Activated naive CD4-positive, alpha-beta T cell treated with anti-CD3 and anti-CD28 coated beads, Interleukin-2, amount 10 ng/mL, durations not matched to agents 7 days and 5 days (primary cell): ENCODE measurements around the gene RASD1.

Source experiments
- CTCF ChIA-PET: fragments of 350-600 bp; sonication (Branson Sonifier 250); formaldehyde crosslinking; loops from one replicate; lab custom pipeline; 2021; ENCODE audit warnings: antibody characterized with exemption; lab: Charles Lee
- DNase-seq: peaks from one replicate; pipeline ENCODE4 v3.0.0-alpha.2; 2020
- H3K27ac Mint-ChIP-seq: one replicate; pipeline ENCODE4 v1.8.0; 2021; ENCODE audit warnings: mild to moderate bottlenecking, moderate library complexity, mixed read lengths
- H3K27me3 Mint-ChIP-seq: one replicate; pipeline ENCODE4 v1.8.0; 2021; ENCODE audit warnings: mild to moderate bottlenecking, mixed read lengths
- H3K36me3 Mint-ChIP-seq: one replicate; pipeline ENCODE4 v1.8.0; 2021; ENCODE audit warnings: mixed read lengths
- H3K4me1 Mint-ChIP-seq: one replicate; pipeline ENCODE4 v1.8.0; 2021; ENCODE audit warnings: mixed read lengths
- H3K4me3 Mint-ChIP-seq: one replicate; pipeline ENCODE4 v1.8.0; 2021; ENCODE audit warnings: mild to moderate bottlenecking, moderate library complexity, mixed read lengths
- H3K9me3 Mint-ChIP-seq: one replicate; pipeline ENCODE4 v1.8.0; 2021; ENCODE audit warnings: mixed read lengths

The RASD1 gene

DNA sequence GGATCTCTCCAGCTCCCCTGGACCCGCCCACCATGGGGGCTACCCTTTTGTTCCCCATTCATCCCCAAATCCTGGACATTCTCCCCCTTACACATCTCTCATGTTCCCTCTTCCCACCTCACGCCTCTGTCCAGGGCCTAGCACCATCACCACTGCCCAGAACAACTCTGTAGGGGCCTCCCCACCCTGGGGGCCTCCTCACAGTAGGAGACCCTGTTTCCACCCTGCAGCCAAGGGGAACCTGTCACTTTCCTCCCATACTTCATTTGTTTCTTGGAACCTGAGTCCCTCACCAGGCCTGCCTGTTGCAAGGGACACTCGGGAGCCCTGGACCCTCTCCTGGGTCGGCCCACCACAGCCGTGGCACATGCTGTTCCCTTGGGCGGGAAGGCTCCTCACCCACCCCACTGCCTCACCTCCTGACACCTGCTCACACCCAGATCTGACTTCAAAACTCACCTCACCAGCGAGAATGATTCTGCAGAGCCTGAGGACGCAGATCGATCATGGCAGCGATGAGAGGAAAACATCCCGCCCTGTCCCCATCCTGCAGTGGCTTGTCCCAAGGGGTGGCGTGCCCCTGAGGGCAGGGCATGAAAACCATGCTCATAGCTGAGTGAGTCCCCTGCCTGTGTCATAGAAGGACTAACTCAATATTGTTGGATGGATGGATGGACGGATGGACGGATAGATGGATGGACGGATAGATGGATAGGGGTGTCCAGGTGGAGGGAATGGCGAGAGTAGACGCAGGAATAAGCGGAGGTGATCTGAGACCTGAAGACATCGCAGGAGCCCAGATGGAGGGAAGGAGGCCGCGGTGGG is 6.8 kb upstream of the RASD1 start:
- Mint-ChIP-seq H3K27ac (no peak overlapping the region), H3K27me3 (peaks cover 14% of the 10 kb centered on the region), H3K9me3 (no peaks in the 10 kb centered on the region), H3K4me3 (no peak overlapping the region), H3K4me1 (no peaks in the 10 kb centered on the region), H3K36me3 (no peaks in the 10 kb centered on the region)
- DNase-seq = no peak
- CTCF ChIA-PET = no interaction called here

DNA sequence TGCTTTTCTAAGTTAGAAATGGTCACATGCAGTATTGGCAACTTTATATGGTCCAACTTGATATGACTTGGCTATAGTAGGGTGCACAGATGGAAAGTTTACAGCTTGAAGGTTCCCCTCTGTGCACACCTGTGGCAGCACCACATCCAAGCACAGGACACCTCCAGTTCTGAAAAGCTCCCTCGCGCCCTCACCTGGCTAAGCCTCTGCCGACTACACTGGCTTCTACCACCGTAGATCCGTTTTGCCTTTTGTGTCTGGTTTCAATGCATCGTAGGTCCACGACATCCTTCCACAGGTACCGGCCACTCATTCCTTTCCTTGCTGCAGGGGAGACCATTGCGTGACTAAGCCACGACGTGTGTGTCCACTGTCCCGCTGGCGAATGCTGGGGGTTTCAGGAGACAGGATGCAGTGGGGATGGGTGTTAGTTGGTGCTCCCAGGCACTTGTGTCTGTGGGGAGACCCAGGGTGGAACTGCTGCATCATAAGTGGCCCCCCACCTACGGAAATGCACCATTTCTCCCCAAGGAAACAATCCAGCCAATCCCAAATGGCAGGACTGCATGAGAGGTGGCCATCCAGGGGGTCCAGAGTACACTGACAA is 4.9 kb upstream of the RASD1 start:
- Mint-ChIP-seq H3K4me3 (no peak overlapping the region), H3K9me3 (no peaks in the 10 kb centered on the region), H3K4me1 (peaks cover 4% of the 10 kb centered on the region), H3K36me3 (no peaks in the 10 kb centered on the region), H3K27me3 (peaks cover 27% of the 10 kb centered on the region), H3K27ac (no peak overlapping the region)
- peak; percentile 63 for DNase-seq
- CTCF ChIA-PET = interaction anchor here (2.3 kb wide), 1 partner anchor 141 kb away, joined by 6 read pairs; no protein-coding TSS in a partner anchor

GRCh38 chr17:17499402-17500145 is 3.4 kb upstream of the RASD1 start:
- H3K4me1 Mint-ChIP-seq = peaks cover 13% of the 10 kb centered on the region
- no peak for DNase-seq
- peaks cover 42% of the 10 kb centered on the region for H3K27me3 Mint-ChIP-seq
- no peak overlapping the region for H3K4me3 Mint-ChIP-seq
- H3K9me3 Mint-ChIP-seq = no peaks in the 10 kb centered on the region
- H3K27ac Mint-ChIP-seq = no peak overlapping the region
- H3K36me3 Mint-ChIP-seq = no peaks in the 10 kb centered on the region
- CTCF ChIA-PET = interaction anchor here (0.6 to 2.3 kb wide), 4 partner anchors 68 to 190 kb away, joined by 3 to 6 read pairs (median 3); no protein-coding TSS in a partner anchor

- H3K27ac Mint-ChIP-seq = no peak overlapping the region
- H3K4me3 Mint-ChIP-seq = no peak overlapping the region
- peaks cover 50% of the 10 kb centered on the region for H3K27me3 Mint-ChIP-seq
- H3K36me3 Mint-ChIP-seq = no peaks in the 10 kb centered on the region
- no peak for DNase-seq
- H3K4me1 Mint-ChIP-seq = peaks cover 14% of the 10 kb centered on the region
- CTCF ChIA-PET = interaction anchor here (1.4 kb wide), 1 partner anchor 115 kb away, joined by 3 read pairs; no protein-coding TSS in a partner anchor
- H3K9me3 Mint-ChIP-seq = no peaks in the 10 kb centered on the region
Observed at GRCh38 chr17:17498606-17499301, 2.6 kb upstream of the RASD1 start.

DNA sequence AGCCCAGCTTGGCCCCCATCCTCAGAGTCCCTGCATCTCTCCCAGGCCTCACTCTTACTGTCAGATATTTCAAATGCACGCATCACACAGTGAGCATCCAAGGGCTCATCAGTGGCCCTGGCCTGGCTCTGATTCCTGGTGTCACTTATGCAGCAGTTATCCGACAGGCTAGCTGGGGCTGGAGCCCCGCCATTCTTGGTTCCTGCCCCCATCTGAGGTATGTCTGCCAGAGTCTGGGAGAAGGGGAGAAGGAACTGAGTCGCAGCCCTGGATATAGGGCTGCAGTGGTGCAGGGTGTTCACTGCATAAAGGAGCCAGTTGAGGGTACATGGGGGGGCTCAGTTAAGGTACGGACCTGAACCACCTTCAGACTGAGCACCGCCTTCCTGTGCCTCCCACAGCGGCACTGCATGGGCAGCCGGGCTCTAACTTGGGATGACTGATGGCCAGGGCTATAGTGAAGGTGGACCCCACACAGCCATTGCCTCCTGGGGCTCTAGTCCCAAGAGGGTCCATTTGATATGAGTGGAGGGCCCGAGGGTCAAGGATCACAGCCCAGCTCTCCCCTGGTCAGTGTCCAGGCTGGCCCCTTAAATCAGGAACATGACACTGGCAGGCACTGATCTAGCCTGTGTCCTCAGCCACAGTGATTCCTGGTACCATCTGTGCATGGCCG is 1.8 kb upstream of the RASD1 start:
- Mint-ChIP-seq H3K4me1 (peaks cover 14% of the 10 kb centered on the region), H3K9me3 (no peaks in the 10 kb centered on the region), H3K27ac (no peak overlapping the region), H3K36me3 (peaks cover 3% of the 10 kb centered on the region), H3K27me3 (peaks cover 56% of the 10 kb centered on the region), H3K4me3 (no peak overlapping the region)
- no peak for DNase-seq
- CTCF ChIA-PET = interaction anchor here (1.6 to 3.2 kb wide), 6 partner anchors 8 to 166 kb away, joined by 3 to 33 read pairs (median 7); no protein-coding TSS in a partner anchor

GRCh38 chr17:17497065-17497844 is 1.1 kb upstream of the RASD1 start:
- Mint-ChIP-seq H3K36me3 (peaks cover 8% of the 10 kb centered on the region), H3K4me3 (peak overlapping the region; percentile 35), H3K4me1 (peaks cover 14% of the 10 kb centered on the region), H3K9me3 (no peaks in the 10 kb centered on the region), H3K27me3 (peaks cover 56% of the 10 kb centered on the region), H3K27ac (no peak overlapping the region)
- DNase-seq = no peak
- CTCF ChIA-PET = interaction anchor here (0.6 to 3.2 kb wide), 25 partner anchors 9 to 175 kb away, joined by 3 to 33 read pairs (median 4); no protein-coding TSS in a partner anchor

DNA sequence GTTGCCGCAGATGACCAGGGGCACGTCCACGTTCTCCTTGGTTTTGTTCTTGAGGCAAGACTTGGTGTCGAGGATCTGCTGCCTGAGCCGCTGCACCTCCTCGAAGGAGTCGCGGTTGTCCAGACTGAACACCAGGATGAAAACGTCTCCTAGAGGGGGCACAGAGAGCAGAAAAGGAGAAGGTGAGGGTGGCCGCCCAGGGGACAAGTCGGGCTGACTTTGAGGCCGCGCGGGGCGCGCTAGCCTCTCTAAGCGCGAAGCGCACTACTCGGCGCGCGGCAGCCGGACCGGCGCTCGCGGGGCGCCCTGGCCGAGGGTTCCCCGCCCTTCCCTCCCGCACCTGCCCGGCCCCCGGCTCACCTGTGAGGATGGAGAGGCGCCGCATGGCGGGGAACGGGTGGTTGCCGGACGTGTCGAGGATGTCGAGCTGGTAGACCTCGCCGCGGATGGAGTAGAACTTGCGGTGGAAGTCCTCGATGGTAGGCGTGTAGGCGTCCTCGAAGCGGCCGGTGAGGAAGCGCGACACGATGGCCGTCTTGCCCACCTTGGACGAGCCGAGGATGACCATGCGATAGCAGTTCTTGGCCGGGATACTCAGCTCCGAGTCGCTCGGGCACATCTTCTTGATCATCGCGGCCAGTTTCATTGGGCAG is 533 bp downstream of the RASD1 start:
- peaks cover 14% of the 10 kb centered on the region for H3K36me3 Mint-ChIP-seq
- H3K27me3 Mint-ChIP-seq = peaks cover 56% of the 10 kb centered on the region
- H3K27ac Mint-ChIP-seq = peak overlapping the region; percentile 28
- peak; percentile 54 for DNase-seq
- H3K4me3 Mint-ChIP-seq = peak overlapping the region; percentile 68
- H3K9me3 Mint-ChIP-seq = no peaks in the 10 kb centered on the region
- H3K4me1 Mint-ChIP-seq = peaks cover 18% of the 10 kb centered on the region
- CTCF ChIA-PET = interaction anchor here (0.6 to 3.2 kb wide), 9 partner anchors 10 to 146 kb away, joined by 3 to 33 read pairs (median 6); no protein-coding TSS in a partner anchor

DNA sequence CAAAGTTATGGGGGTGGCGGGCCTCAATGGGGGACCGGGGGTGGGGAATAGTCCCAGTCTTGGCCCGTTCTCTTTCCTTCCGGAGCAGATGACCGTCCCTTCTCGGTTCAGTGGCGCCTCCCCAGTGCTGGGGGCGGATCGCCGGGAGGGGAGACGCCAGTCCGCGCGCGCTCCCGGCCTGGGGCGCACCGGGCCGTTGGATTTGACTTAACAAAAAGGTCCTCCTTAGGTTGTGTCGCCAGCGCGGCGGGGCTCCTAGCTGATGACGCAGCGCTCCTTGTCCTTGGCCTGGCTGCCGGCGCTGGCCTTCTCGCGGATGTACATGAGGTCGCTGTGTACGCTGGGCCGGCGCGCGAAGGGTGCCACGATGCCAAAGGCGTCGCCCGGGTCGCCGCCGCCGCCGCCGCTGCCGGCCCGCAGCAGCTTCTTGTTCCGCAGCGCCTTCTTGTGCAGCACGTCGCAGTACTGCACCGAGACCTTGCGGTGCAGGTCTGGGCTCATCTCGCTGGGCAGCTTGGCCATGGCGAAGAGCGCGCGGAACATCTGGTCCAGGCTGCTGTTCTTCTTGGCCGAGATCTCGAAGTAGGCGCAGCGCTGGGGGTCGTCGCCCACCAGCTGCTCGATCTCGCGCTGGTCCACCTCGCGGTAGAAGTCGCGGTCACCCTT is 1.2 kb downstream of the RASD1 start:
- peak; percentile 34 for DNase-seq
- Mint-ChIP-seq H3K4me3 (peak overlapping the region; percentile 58), H3K27ac (no peak overlapping the region), H3K4me1 (peaks cover 18% of the 10 kb centered on the region), H3K9me3 (no peaks in the 10 kb centered on the region), H3K27me3 (peaks cover 53% of the 10 kb centered on the region), H3K36me3 (peaks cover 16% of the 10 kb centered on the region)
- CTCF ChIA-PET = interaction anchor here (0.6 to 3.2 kb wide), 3 partner anchors 80 to 146 kb away, joined by 3 to 33 read pairs (median 5); no protein-coding TSS in a partner anchor

- DNase-seq = no peak
- Mint-ChIP-seq H3K27ac (no peak overlapping the region), H3K27me3 (peaks cover 49% of the 10 kb centered on the region), H3K4me3 (no peak overlapping the region), H3K9me3 (no peaks in the 10 kb centered on the region), H3K36me3 (peaks cover 18% of the 10 kb centered on the region), H3K4me1 (peaks cover 18% of the 10 kb centered on the region)
- CTCF ChIA-PET = no interaction called here
Observed at GRCh38 chr17:17494499-17494869, 1.7 kb downstream of the RASD1 start.

DNA sequence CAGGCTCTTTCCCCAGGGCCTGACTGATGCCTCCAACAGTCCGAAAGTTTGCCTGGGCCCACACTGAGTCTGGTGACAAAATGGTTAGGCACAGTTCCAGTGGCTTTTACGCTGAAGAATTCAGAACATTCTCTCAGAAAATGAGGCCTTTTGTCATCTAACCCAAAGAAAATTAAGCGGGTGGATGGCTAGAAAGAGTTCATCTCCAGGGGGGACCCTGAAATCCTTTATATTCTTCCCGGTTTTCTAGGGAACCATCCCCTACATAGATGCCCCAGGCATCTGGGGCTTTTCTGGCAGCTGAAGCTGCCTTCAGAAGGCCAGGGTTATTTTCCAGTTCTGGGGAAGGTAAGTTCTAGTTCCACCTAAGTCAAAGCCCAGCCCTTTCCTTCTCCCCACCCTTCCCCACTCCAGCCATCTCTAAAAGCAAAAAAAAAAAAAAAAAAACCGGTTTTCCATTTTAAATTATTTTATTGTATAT is 2.2 kb downstream of the RASD1 start:
- Mint-ChIP-seq H3K4me3 (no peak overlapping the region), H3K4me1 (peaks cover 18% of the 10 kb centered on the region), H3K27ac (no peak overlapping the region), H3K27me3 (peaks cover 49% of the 10 kb centered on the region), H3K9me3 (no peaks in the 10 kb centered on the region), H3K36me3 (peaks cover 20% of the 10 kb centered on the region)
- CTCF ChIA-PET = no interaction called here
- no peak for DNase-seq

- no peak for DNase-seq
- CTCF ChIA-PET = no interaction called here
- Mint-ChIP-seq H3K4me3 (no peak overlapping the region), H3K27ac (no peak overlapping the region), H3K36me3 (peaks cover 23% of the 10 kb centered on the region), H3K9me3 (no peaks in the 10 kb centered on the region), H3K4me1 (peaks cover 18% of the 10 kb centered on the region), H3K27me3 (peaks cover 46% of the 10 kb centered on the region)
Observed at GRCh38 chr17:17493249-17493985, 2.8 kb downstream of the RASD1 start.
